Measurements from ENCODE around the gene CATSPER4.
A peak's percentile ranks its signal among the peaks of the same experiment; 100 is the strongest.

Gene CATSPER4

GRCh38 chr1:26164861-26165842 is 25.2 kb upstream of the CATSPER4 start:
- DNase-seq = no peak

- no peak for DNase-seq
These were observed 23.6 kb upstream of the CATSPER4 start for GRCh38 chr1:26166719-26167281.

GRCh38 chr1:26168410-26169197 is 21.8 kb upstream of the CATSPER4 start, which contains the start of gene C1orf232:
TSS of gene C1orf232 (minus strand) at chr1:26168963. CDS start at chr1:26168499, 464 bp downstream.
- peak; percentile 17 for DNase-seq

GRCh38 chr1:26169198-26169554 is 21.2 kb upstream of the CATSPER4 start:
- no peak for DNase-seq

- DNase-seq = peak; percentile 83
These were observed 20.5 kb upstream of the CATSPER4 start, which contains the start of gene ZNF593 for GRCh38 chr1:26169669-26170471. TSS of gene ZNF593 (plus strand) at chr1:26169908. CDS start at chr1:26169984, 76 bp downstream.

- no peak for DNase-seq
These were observed 20.0 kb upstream of the CATSPER4 start for GRCh38 chr1:26170472-26170821.

- DNase-seq = no peak
These were observed 19.0 kb upstream of the CATSPER4 start, which contains the start of gene ZNF593OS for GRCh38 chr1:26171084-26172072. TSS of gene ZNF593OS (minus strand) at chr1:26171832. CDS start at chr1:26171661, 171 bp downstream.

GRCh38 chr1:26175346-26175745 is 15.1 kb upstream of the CATSPER4 start:
- DNase-seq = no peak

- DNase-seq = no peak
These were observed 13.2 kb upstream of the CATSPER4 start, which contains the start of gene CNKSR1 for GRCh38 chr1:26177182-26177684. TSS of gene CNKSR1 (plus strand) at chr1:26177491. CDS start at chr1:26177548, 57 bp downstream.

- no peak for DNase-seq
These were observed 10.3 kb upstream of the CATSPER4 start for GRCh38 chr1:26180010-26180506.

GRCh38 chr1:26181586-26182382 is 8.6 kb upstream of the CATSPER4 start:
- no peak for DNase-seq

GRCh38 chr1:26182383-26182696 is 8.1 kb upstream of the CATSPER4 start:
- DNase-seq = no peak

- DNase-seq = no peak
These were observed 6.3 kb upstream of the CATSPER4 start for GRCh38 chr1:26184086-26184485.

- no peak for DNase-seq
These were observed 5.5 kb upstream of the CATSPER4 start for GRCh38 chr1:26184883-26185282.

- DNase-seq = no peak
These were observed 2.5 kb upstream of the CATSPER4 start for GRCh38 chr1:26187882-26188281.

GRCh38 chr1:26188477-26188876 is 1.9 kb upstream of the CATSPER4 start:
- DNase-seq = no peak

GRCh38 chr1:26189331-26189730 is 1.1 kb upstream of the CATSPER4 start:
- DNase-seq = no peak

- DNase-seq = no peak
These were observed 589 bp upstream of the CATSPER4 start for GRCh38 chr1:26189751-26190275.

GRCh38 chr1:26191739-26192138 is 1.3 kb downstream of the CATSPER4 start:
- DNase-seq = no peak

GRCh38 chr1:26195805-26196204 is 5.4 kb downstream of the CATSPER4 start:
- DNase-seq = no peak

Data from NCI-H446 treated with DMSO at 0.1 percent for 48 hours (cell line).